OCI-LY1 (cell line): ENCODE data around the gene B4GALT2.

ENCODE experiments used
- EZH2 ChIP-seq: fragments of 200-600 bp; sonication (generic), shearing (Covaris generic); IDR thresholded peaks from 2 replicates; pipeline ENCODE4 v1.8.0; 2017; ENCODE audit warnings: borderline replicate concordance, mixed run types, mild to moderate bottlenecking, antibody characterized with exemption, low read length, moderate library complexity, mixed read lengths
- TF ChIP-seq, protein P1 (sequence below): fragments of 200-600 bp; sonication (generic), shearing (Covaris generic); IDR thresholded peaks from 2 replicates; pipeline ENCODE4 v1.5.1; 2017; ENCODE audit warnings: mild to moderate bottlenecking, antibody characterized with exemption, low read length, moderate library complexity, mixed read lengths

DNA sequence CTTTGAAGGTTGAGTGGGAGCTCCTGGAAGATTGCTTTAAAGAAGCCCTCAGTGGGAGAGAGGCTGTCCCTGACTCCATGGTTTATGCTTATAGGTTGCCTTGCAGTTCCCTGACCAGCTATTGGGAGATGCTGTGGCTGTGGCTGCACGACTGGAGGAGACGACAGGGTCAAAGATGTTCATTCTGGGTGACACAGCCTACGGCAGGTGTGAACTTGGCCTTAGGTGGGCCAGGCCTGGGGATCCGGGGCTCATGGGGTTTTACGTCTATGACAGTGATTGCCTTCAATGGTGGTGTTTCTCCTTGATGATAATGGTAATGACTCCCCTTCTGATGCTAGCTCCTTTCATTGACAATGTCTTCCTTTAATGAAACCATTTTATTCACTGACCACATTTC, 8.5 kb upstream of the B4GALT2 start:
- TF ChIP-seq, protein P1, sequence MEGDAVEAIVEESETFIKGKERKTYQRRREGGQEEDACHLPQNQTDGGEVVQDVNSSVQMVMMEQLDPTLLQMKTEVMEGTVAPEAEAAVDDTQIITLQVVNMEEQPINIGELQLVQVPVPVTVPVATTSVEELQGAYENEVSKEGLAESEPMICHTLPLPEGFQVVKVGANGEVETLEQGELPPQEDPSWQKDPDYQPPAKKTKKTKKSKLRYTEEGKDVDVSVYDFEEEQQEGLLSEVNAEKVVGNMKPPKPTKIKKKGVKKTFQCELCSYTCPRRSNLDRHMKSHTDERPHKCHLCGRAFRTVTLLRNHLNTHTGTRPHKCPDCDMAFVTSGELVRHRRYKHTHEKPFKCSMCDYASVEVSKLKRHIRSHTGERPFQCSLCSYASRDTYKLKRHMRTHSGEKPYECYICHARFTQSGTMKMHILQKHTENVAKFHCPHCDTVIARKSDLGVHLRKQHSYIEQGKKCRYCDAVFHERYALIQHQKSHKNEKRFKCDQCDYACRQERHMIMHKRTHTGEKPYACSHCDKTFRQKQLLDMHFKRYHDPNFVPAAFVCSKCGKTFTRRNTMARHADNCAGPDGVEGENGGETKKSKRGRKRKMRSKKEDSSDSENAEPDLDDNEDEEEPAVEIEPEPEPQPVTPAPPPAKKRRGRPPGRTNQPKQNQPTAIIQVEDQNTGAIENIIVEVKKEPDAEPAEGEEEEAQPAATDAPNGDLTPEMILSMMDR: no peak
- TF ChIP-seq EZH2: no peak
